ENCODE measurements around the gene RTTN.
"Not testable (repeated sequence)": the region's sequence is repeated elsewhere in the genome, so short reads cannot be mapped to it uniquely, and the experiment has no call there.

The RTTN gene

GRCh38 chr18:70205421-70206397 lies at the start of gene RTTN:
TSS of gene RTTN (minus strand) at chr18:70205687. CDS start at chr18:70205658, 29 bp downstream.
- H3K9me3 Mint-ChIP-seq = no peaks in the 10 kb centered on the region
- peaks cover 11% of the 10 kb centered on the region for H3K27me3 Mint-ChIP-seq (ENCODE audit: low read depth, poor library complexity)
- H3K36me3 Mint-ChIP-seq (ENCODE audit: low read depth) = peaks cover 14% of the 10 kb centered on the region
- peak; percentile 91 for DNase-seq
- H3K27ac Mint-ChIP-seq = peak within 1 kb of the TSS; percentile 100
- H3K4me1 Mint-ChIP-seq = peaks cover 30% of the 10 kb centered on the region
- TF ChIP-seq, protein P1, sequence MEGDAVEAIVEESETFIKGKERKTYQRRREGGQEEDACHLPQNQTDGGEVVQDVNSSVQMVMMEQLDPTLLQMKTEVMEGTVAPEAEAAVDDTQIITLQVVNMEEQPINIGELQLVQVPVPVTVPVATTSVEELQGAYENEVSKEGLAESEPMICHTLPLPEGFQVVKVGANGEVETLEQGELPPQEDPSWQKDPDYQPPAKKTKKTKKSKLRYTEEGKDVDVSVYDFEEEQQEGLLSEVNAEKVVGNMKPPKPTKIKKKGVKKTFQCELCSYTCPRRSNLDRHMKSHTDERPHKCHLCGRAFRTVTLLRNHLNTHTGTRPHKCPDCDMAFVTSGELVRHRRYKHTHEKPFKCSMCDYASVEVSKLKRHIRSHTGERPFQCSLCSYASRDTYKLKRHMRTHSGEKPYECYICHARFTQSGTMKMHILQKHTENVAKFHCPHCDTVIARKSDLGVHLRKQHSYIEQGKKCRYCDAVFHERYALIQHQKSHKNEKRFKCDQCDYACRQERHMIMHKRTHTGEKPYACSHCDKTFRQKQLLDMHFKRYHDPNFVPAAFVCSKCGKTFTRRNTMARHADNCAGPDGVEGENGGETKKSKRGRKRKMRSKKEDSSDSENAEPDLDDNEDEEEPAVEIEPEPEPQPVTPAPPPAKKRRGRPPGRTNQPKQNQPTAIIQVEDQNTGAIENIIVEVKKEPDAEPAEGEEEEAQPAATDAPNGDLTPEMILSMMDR (IDR thresholded peaks at IDR 0.05) = no peak
- H3K4me3 Mint-ChIP-seq = peak within 1 kb of the TSS; percentile 98

- peaks cover 6% of the 10 kb centered on the region for H3K9me3 Mint-ChIP-seq
- no peaks in the 10 kb centered on the region for H3K36me3 Mint-ChIP-seq (ENCODE audit: low read depth)
- TF ChIP-seq, protein P1 (IDR thresholded peaks at IDR 0.05) = no peak
- DNase-seq = no peak
- H3K27me3 Mint-ChIP-seq (ENCODE audit: low read depth, poor library complexity) = peaks cover 3% of the 10 kb centered on the region
- H3K4me1 Mint-ChIP-seq = no peaks in the 10 kb centered on the region
- H3K4me3 Mint-ChIP-seq = no peak overlapping the region
- no peak overlapping the region for H3K27ac Mint-ChIP-seq
Observed at GRCh38 chr18:70250781-70251180, 45.3 kb upstream of the RTTN start.

DNA sequence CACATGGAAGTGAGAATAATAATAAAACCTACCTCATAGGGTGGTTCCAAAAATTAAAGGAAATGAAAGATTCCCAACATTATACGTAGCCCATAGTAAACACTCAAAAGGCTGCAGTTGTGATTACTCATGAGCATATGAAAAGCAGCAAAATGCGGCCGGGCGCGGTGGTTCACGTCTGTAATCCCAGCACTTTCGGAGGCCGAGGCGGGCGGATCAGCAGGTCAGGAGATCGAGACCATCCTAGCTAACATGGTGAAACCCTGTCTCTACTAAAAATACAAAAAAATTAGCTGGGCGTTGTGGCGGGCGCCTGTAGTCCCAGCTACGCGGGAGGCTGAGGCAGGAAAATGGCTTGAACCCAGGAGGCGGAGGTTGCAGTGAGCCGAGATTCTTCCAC lies 44.4 kb upstream of the RTTN start:
- not testable (repeated sequence) for H3K9me3 Mint-ChIP-seq; H3K4me1 Mint-ChIP-seq; H3K27me3 Mint-ChIP-seq (ENCODE audit: low read depth, poor library complexity); H3K27ac Mint-ChIP-seq; H3K36me3 Mint-ChIP-seq (ENCODE audit: low read depth); H3K4me3 Mint-ChIP-seq; DNase-seq

GRCh38 chr18:70249118-70249517 lies 43.6 kb upstream of the RTTN start:
- Mint-ChIP-seq H3K9me3 (peaks cover 6% of the 10 kb centered on the region), H3K4me1 (no peaks in the 10 kb centered on the region), H3K27ac (no peak overlapping the region), H3K4me3 (no peak overlapping the region), H3K36me3 (ENCODE audit: low read depth) (no peaks in the 10 kb centered on the region), H3K27me3 (ENCODE audit: low read depth, poor library complexity) (peaks cover 3% of the 10 kb centered on the region)
- DNase-seq = no peak
- TF ChIP-seq, protein P1 (IDR thresholded peaks at IDR 0.05) = no peak

DNA sequence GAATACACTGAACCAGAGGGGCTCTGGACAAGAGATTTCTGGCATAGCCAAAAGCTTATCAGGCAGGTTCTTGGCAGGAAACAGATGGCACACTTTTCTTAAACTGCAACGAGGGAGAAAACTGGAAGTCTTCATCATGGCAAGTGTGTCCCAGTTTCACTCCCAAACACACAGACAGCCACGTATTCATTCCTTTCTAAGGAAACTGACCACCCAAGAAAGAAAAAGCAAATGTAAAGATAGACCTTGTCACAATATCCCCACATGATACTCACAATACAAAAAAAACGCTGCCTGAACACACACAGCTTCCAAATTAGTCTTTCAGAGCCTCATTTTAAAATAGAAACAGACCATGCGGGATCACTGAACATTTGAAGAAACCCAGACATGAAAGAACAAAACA lies 40.6 kb upstream of the RTTN start:
- no peak overlapping the region for H3K4me3 Mint-ChIP-seq
- no peak overlapping the region for H3K27ac Mint-ChIP-seq
- peaks cover 10% of the 10 kb centered on the region for H3K9me3 Mint-ChIP-seq
- no peaks in the 10 kb centered on the region for H3K36me3 Mint-ChIP-seq (ENCODE audit: low read depth)
- TF ChIP-seq, protein P1 (IDR thresholded peaks at IDR 0.05) = no peak
- H3K4me1 Mint-ChIP-seq = peaks cover 7% of the 10 kb centered on the region
- H3K27me3 Mint-ChIP-seq (ENCODE audit: low read depth, poor library complexity) = peaks cover 3% of the 10 kb centered on the region
- DNase-seq = no peak

DNA sequence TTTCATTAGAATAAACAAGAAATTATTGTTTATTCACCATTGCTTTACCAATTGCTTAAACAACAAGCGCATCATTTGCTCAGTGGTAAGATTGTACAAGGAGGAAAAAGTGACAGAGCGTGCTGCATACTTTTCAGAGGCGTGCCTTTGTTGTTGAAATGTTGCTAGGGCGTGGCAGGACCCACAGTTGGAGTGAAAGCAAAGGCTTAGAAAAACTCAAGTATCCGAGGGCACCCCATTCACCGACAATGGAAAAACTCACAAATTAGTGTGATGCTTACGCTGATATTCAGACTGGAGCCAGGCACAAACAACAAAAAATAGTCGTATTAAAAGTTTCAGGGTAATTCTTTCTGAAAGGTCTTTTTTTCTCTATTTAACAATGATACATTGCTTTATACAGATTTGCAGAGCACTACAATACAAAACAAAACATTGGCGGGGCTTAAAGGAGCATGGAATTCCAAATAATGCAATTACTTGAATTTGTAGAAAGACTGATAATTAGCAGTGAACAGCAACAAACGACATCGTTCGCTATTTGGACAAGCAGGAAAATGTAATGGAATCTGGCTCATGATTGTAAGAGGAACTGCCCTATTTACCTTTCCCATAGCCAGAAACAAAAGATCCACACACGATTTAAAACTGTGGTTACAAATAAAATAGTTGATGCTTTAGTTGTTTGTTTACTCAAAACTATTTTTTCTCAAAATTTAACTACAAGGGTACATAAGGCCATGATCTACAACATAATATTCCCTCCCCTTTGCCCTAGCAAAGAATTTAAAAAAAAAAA lies 37.8 kb upstream of the RTTN start:
- no peak overlapping the region for H3K4me3 Mint-ChIP-seq
- peaks cover 7% of the 10 kb centered on the region for H3K4me1 Mint-ChIP-seq
- H3K27me3 Mint-ChIP-seq (ENCODE audit: low read depth, poor library complexity) = peaks cover 3% of the 10 kb centered on the region
- H3K9me3 Mint-ChIP-seq = peaks cover 21% of the 10 kb centered on the region
- no peaks in the 10 kb centered on the region for H3K36me3 Mint-ChIP-seq (ENCODE audit: low read depth)
- TF ChIP-seq, protein P1 (IDR thresholded peaks at IDR 0.05) = no peak
- H3K27ac Mint-ChIP-seq = no peak overlapping the region
- no peak for DNase-seq

DNA sequence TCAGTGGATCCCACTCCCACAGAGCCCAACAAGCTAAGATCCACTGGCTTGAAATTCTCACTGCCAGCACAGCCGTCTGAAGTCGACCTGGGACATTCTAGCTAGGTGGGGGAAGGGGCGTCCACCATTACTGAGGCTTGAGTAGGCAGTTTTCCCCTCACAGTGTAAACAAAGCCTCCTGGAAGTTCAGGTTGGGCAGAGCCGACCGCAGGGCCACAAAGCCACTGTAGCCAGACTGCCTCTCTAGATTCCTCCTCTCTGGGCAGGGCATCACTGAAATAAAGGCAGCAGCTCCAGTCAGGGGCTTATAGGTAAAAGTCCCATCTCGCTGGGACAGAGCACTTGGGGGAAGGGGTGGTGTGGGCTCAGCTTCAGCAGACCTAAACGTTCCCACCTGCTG lies 31.4 kb upstream of the RTTN start:
- H3K36me3 Mint-ChIP-seq (ENCODE audit: low read depth); DNase-seq; H3K4me3 Mint-ChIP-seq; H3K27ac Mint-ChIP-seq; H3K4me1 Mint-ChIP-seq; H3K27me3 Mint-ChIP-seq (ENCODE audit: low read depth, poor library complexity): not testable (repeated sequence)
- peaks cover 37% of the 10 kb centered on the region for H3K9me3 Mint-ChIP-seq
